ENCODE results near the gene PDE6D.
A peak's percentile ranks its signal among the peaks of the same experiment; 100 is the strongest.

The PDE6D gene

GRCh38 chr2:231780909-231781797 lies at the start of gene PDE6D:
TSS of gene PDE6D (minus strand) at chr2:231781282. CDS start at chr2:231781114, 168 bp downstream.
- peak; percentile 99 for DNase-seq (ENCODE audit: low read depth)

- no peak for DNase-seq (ENCODE audit: low read depth)
These were observed 40.8 kb upstream of the PDE6D start for GRCh38 chr2:231821908-231822307.

DNA sequence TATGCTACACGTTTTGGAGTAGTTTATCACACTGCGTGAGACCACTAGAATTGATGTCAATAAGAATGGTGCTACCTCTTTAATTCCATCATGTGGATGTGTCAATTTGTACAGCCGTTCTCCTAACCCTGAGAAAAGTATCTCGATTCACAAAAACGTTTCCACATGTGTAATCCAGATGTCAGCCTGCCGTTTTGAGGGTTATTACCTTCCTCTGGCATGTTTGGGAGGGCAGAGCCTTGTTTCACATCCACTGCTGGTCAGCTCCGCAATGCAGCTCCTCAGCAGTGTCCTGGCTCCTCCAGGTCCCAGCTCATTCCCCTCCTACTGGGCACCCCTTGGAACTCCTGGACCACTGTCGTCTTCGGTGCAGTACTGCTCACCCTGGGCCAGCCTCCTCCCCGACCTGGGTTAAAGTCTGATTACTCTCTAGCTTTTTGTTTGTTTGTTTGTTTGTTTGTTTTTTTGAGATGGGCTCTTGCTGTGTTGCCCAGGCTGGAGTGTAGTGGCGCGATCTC lies 39.8 kb upstream of the PDE6D start:
- DNase-seq (ENCODE audit: low read depth), result peak; percentile 14

GRCh38 chr2:231819447-231820042 lies 38.5 kb upstream of the PDE6D start:
- no peak for DNase-seq (ENCODE audit: low read depth)

DNA sequence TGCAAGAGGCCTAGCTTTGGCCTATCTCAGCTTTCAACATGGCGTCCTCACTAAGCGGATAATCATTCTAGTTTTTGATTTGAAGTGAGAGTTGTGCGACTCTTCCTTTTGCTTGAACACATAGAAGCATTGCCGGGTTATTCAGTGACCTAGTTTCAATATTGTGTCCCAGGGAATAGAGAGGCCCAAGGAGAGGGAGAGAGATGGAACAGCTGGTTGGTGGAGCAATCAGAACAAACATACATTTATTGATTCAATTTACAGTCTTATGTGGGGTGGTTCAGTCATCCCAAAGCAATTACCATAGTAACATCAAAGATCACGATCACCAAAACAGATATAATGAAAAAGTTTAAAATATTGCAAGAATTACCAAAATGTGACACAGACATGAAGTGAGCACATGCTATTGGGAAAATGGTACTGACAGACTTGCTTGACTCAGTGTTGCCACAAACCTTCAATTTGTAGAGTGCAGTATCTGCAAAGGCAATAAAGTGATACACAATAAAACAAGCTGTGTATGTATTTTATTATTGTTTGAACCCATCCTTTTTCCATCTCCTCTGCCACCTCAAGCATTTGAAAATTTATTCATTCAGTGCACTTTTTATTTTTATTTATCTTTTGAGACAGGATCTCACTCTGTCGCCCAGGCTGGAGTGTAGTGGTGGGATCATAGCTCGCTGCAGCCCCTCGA lies 35.4 kb upstream of the PDE6D start:
- no peak for DNase-seq (ENCODE audit: low read depth)

DNA sequence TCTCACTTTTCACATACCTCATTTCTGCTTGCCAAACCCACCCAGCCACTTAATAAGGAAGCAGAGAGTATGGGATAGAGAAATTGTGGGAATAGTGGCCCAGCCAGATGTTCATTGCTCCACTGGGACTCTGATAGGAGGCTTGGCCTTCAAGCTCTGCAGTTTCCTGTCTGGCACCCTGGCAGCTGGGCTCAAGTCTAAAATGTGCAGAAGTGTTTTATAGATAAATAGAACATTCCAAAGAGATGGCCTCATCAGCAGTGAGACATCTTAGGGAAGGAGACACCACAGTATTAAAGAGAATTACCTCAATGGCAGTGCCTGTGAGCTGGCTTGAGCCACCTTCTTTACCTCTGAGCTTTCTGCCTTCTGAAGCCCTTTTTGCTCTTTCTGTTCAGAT lies 29.8 kb upstream of the PDE6D start:
- DNase-seq (ENCODE audit: low read depth), result peak; percentile 57

GRCh38 chr2:231807020-231807419 lies 25.9 kb upstream of the PDE6D start:
- DNase-seq (ENCODE audit: low read depth), result peak; percentile 57

GRCh38 chr2:231803501-231804138 lies 22.5 kb upstream of the PDE6D start:
- no peak for DNase-seq (ENCODE audit: low read depth)

DNA sequence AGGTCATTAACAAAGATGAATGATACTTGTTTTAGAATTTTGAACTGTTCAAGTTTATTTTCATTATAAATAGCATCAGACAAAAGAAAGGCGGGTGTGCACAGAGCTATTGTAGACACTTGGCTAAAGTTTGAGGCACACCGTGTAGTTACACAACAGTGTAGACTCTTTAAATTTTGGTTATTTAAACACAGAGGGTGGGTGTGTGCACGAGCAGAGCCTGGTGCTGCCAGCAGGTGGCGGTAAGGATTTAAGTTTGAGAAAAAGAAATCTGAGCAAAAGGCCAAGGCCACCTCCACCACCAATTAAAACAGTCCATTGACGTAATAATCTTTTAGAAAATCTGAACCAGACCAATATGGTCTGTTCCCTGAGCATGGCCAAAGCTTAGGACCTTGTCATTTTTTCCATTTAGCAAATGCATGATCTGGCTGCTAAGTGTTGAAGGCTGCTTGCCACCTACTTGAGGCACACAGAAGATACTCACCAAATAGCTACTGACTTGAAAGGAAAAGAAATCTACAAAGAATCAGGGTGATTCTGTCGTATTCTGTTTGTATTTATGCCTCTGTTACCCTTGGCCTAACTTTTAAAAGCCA lies 19.5 kb upstream of the PDE6D start:
- DNase-seq (ENCODE audit: low read depth), result no peak

DNA sequence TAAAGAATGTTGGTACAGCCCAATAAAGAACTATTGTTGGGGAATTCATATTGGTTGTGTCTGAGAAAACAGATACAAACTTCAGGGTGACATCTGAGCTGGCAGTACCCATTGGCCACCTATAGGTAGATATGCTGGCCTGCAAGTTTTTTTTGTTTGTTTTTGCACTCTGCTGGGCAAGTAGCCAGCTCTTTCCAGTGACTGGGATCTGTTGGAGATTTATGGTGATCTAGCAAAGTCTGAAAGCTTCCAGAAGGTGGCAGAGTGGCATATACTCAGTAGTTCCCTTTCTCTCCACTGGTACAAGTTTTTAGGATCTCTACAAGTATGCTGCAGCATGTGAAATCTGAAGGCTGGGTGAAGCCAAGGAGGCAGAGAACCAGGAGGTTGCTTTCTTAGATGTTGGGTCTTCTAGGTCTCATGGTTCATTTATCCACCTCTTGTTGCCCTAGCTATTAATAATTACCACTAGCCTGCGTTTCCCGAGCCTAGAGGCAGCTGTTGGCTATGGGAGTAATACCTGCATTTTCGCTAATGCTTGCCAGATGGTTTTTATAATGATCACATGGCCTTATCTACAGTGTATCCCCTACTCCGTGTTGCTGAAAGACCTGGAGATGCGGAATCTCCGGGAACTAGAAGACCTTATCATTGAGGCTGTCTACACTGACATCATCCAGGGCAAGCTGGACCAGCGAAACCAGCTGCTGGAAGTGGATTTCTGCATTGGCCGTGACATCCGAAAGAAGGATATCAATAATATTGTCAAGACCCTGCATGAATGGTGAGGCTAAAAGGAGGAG lies 14.6 kb upstream of the PDE6D start:
- DNase-seq (ENCODE audit: low read depth), result peak; percentile 38

GRCh38 chr2:231794383-231794782 lies 13.3 kb upstream of the PDE6D start:
- DNase-seq (ENCODE audit: low read depth), result no peak

- DNase-seq (ENCODE audit: low read depth), result no peak
These were observed 10.0 kb upstream of the PDE6D start for GRCh38 chr2:231791107-231791506.

DNA sequence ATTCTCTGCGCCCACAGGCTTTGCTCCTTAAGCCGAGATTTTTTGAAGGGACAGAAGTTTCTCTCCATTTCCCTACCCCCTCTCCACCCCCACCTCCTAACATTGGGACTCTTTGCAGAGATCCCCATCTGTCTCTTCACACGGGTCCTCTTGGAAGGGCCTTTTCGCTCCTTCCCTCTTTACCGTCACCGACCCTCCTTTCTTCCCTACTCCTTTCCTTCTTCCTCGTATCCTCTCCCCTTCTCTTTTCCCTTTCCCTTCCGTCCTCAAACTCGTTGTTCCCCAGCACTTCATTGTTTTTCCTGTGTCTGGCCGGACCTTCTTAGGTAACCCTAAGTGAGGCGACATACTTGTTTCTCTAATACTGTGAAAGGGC lies 5.8 kb upstream of the PDE6D start:
- no peak for DNase-seq (ENCODE audit: low read depth)

GRCh38 chr2:231786177-231786916 lies 5.3 kb upstream of the PDE6D start, which contains the start of gene COPS7B:
TSS of gene COPS7B (plus strand) at chr2:231786445. CDS start at chr2:231788571, 2,126 bp downstream.
- DNase-seq (ENCODE audit: low read depth), result peak; percentile 48

DNA sequence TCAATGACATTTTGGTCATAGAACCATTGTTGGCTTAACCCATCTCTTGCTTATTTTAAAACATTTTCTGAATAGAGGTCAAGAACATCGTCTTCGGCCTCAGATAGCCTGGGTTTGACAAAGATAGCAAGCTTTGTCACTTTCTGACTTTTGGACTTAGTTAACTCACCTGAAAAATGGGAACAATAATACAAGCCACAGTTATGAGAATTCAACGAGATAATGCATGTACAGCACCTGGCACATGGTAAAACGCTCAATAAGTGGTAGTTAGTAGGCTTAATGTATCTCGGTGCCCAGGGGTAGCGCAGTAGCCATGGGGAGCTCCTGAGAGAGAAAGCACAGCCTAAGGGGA lies 4.7 kb upstream of the PDE6D start:
- no peak for DNase-seq (ENCODE audit: low read depth)

DNA sequence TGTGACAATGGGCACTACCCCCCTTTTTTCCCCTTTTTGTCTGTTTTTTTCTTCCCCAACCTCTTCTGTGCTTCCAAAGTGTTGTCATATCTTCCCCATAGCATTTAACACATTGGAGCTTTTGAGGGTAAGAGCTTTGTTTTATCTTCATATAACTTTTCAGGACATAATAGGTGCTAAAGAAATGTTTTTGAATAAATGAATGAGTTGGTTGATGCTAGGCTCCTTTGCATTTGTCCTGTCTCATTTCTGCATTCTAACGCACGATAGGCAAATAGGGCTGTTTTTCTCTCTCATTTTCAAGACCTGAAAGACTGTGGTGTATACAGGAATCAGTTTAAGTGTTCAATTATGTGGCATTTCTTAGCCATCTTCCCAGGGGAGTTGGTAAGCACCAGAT lies 4.3 kb upstream of the PDE6D start:
- no peak for DNase-seq (ENCODE audit: low read depth)

DNA sequence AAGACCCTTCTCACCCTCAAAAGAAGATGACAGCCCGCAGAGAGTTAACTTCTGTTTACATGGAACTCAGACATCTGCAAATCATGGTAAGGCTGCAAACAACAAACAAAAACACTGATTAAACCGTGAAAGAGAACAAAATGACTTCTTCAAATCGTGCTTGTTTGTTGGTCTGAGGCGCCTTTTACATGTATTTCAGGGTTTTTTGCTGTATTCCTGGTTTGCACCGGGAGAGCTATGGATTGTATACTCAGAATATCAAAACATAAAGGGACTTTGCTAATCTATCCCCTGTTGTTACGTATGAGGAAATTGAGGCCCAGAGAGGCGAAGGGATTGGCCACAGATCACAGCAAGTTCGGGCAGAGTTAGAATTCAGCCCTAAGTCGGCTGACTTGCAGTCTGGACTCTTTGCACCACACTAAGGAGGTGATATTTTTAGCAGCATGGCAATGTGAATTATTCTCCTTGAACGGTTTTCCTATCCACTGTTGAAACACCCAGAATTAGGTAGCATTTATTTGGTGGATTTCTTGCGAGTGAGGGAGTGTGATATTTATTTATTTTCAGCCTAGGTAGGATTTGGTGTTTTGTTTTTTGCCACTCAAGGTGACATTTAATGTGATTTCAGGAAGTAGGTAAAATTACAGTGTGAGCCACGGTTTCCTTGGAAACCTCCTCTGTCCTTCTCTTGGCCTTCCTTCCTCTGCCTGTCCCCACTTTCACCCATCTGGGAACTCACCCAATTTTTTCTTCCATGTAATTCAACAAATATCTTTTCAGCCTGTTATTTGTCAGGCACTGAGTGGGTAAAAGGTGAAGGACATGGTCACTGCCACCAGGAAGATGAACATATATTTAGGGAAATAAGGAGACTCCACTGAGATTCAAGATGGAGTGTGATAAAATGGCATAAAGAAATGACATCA lies 980 bp upstream of the PDE6D start:
- peak; percentile 23 for DNase-seq (ENCODE audit: low read depth)

GRCh38 chr2:231780123-231780908 lies 766 bp downstream of the PDE6D start:
- DNase-seq (ENCODE audit: low read depth), result no peak

Measured in GM04504 (cell line).